ENCODE measurements around the gene SLC25A27.

SLC25A27 gene

DNA sequence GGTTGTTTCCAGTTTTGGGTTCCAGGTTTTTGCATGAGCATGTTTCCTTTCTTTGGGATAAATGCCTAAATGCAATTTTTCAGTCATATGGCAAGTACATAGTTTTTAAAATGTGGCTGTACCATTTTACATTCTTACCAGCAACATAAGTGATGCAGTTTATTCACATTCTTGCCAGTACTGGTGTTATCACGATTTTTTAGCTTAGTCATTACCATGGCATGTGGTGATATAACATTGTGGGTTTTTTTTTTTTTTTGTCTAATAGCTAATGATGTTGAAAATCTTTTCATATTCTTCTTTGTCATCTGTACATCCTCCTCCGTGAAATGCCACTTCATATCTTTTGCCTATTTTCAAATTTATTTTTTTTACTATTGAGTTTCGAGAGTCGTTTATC lies 32.0 kb downstream of the SLC25A27 start:
- WGBS: no CpG with 5 or more reads among the region's 4 CpGs

DNA sequence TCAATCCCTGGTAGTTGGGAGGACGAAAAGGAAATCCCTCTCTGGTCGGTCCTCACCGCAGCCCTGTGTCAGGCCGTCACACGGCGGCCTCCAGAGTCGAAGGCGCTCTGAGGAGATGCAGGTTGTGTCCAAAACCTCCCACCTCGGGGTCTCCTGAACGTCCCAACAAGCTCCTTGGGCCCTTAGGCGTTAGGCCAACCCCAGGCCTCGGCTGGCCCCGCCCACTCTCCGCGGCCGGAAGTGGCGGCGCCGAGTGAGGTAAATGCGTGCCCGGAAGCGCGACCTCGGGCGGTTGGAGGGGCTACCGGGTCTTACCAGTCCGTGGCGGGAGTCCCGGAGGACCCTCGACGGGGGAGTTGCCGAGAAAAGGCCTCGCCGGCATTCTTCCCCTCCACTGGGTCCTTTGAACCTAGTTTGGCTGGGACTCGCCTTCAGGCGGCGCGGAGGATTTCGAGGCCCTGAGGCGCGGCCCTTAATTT lies 34.9 kb downstream of the SLC25A27 start, which contains the start of gene TDRD6:
TSS of gene TDRD6 (plus strand) at position 267 of the 479 bp plus-strand sequence. CDS start 244 bp downstream, outside the sequence.
- Histone ChIP-seq H4K8ac (ENCODE audit: low read length) (no peak within 1 kb of the TSS), H3K18ac (ENCODE audit: low read depth in 1 of 2, low read length in 2 of 2) (no peak within 1 kb of the TSS), H3K14ac (ENCODE audit: low read length in 2 of 2) (no peak within 1 kb of the TSS), H3K23ac (ENCODE audit: low read length in 2 of 2) (no peak within 1 kb of the TSS), H3K4ac (ENCODE audit: low read depth in 1 of 2, low read length in 2 of 2) (no peak within 1 kb of the TSS), H2BK120ac (ENCODE audit: low read depth, low read length) (no peak within 1 kb of the TSS), H2AK5ac (ENCODE audit: low read length, severe bottlenecking) (no peak within 1 kb of the TSS), H4K91ac (ENCODE audit: low read length) (no peak within 1 kb of the TSS), H2BK5ac (ENCODE audit: low read depth, low read length, poor library complexity, severe bottlenecking) (no peak within 1 kb of the TSS), H3K4me1 (ENCODE audit: control insufficient read depth, insufficient read depth, low read depth, low read length) (no peaks in the 10 kb centered on the region), H3K4me3 (ENCODE audit: insufficient read depth in 1 of 2, low read depth in 1 of 2, low read length in 2 of 2) (no peak within 1 kb of the TSS), H3K9me3 (ENCODE audit: control insufficient read depth, low read length) (no peaks in the 10 kb centered on the region), H3K27ac (ENCODE audit: low read length, poor library complexity, severe bottlenecking) (no peak within 1 kb of the TSS), H3K27me3 (ENCODE audit: control insufficient read depth in 1 of 2, insufficient read depth in 1 of 2, low read length in 2 of 2) (no peaks in the 10 kb centered on the region), H2BK15ac (ENCODE audit: low read depth, poor library complexity, severe bottlenecking) (no peak within 1 kb of the TSS), H2AFZ (ENCODE audit: low read depth, low read length) (no peak within 1 kb of the TSS), H3K36me3 (ENCODE audit: control insufficient read depth in 1 of 2, insufficient read depth in 2 of 2, low read depth in 1 of 2, low read length in 2 of 2) (no peaks in the 10 kb centered on the region), H3K9ac (ENCODE audit: low read length) (no peak within 1 kb of the TSS), H2BK12ac (ENCODE audit: low read length in 2 of 2) (no peak within 1 kb of the TSS), H3K4me2 (ENCODE audit: low read length, poor library complexity, severe bottlenecking) (no peak within 1 kb of the TSS), H3K79me1 (replicated peaks; ENCODE audit: low read length, poor library complexity, severe bottlenecking) (no peaks in the 10 kb centered on the region)
- WGBS: 97% methylated on average over 40 of the region's 41 CpGs
- DNase-seq: no peak

More for the DNA sequence above, 32.0 kb downstream of the SLC25A27 start:
- H2BK15ac ChIP-seq (ENCODE audit: low read depth, poor library complexity, severe bottlenecking): no peak overlapping the region
- no peak overlapping the region for H3K18ac ChIP-seq (ENCODE audit: low read depth in 1 of 2, low read length in 2 of 2)
- no peak overlapping the region for H2AFZ ChIP-seq (ENCODE audit: low read depth, low read length)
- H3K9ac ChIP-seq (ENCODE audit: low read length): no peak overlapping the region
- no peak overlapping the region for H2BK120ac ChIP-seq (ENCODE audit: low read depth, low read length)
- no peaks in the 10 kb centered on the region for H3K4me1 ChIP-seq (ENCODE audit: control insufficient read depth, insufficient read depth, low read depth, low read length)
- H3K14ac ChIP-seq (ENCODE audit: low read length in 2 of 2): no peak overlapping the region
- H3K4me2 ChIP-seq (ENCODE audit: low read length, poor library complexity, severe bottlenecking): no peak overlapping the region
- H4K8ac ChIP-seq (ENCODE audit: low read length): no peak overlapping the region
- no peaks in the 10 kb centered on the region for H3K79me1 ChIP-seq (replicated peaks; ENCODE audit: low read length, poor library complexity, severe bottlenecking)
- H3K27ac ChIP-seq (ENCODE audit: low read length, poor library complexity, severe bottlenecking): no peak overlapping the region
- no peaks in the 10 kb centered on the region for H3K27me3 ChIP-seq (ENCODE audit: control insufficient read depth in 1 of 2, insufficient read depth in 1 of 2, low read length in 2 of 2)
- no peak overlapping the region for H2BK12ac ChIP-seq (ENCODE audit: low read length in 2 of 2)
- no peak overlapping the region for H3K23ac ChIP-seq (ENCODE audit: low read length in 2 of 2)
- H3K9me3 ChIP-seq (ENCODE audit: control insufficient read depth, low read length): no peaks in the 10 kb centered on the region
- no peaks in the 10 kb centered on the region for H3K36me3 ChIP-seq (ENCODE audit: control insufficient read depth in 1 of 2, insufficient read depth in 2 of 2, low read depth in 1 of 2, low read length in 2 of 2)
- no peak overlapping the region for H4K91ac ChIP-seq (ENCODE audit: low read length)
- DNase-seq: peak; percentile 44
- no peak overlapping the region for H2BK5ac ChIP-seq (ENCODE audit: low read depth, low read length, poor library complexity, severe bottlenecking)
- no peak overlapping the region for H3K4ac ChIP-seq (ENCODE audit: low read depth in 1 of 2, low read length in 2 of 2)
- no peak overlapping the region for H3K4me3 ChIP-seq (ENCODE audit: insufficient read depth in 1 of 2, low read depth in 1 of 2, low read length in 2 of 2)
- no peak overlapping the region for H2AK5ac ChIP-seq (ENCODE audit: low read length, severe bottlenecking)

DNA sequence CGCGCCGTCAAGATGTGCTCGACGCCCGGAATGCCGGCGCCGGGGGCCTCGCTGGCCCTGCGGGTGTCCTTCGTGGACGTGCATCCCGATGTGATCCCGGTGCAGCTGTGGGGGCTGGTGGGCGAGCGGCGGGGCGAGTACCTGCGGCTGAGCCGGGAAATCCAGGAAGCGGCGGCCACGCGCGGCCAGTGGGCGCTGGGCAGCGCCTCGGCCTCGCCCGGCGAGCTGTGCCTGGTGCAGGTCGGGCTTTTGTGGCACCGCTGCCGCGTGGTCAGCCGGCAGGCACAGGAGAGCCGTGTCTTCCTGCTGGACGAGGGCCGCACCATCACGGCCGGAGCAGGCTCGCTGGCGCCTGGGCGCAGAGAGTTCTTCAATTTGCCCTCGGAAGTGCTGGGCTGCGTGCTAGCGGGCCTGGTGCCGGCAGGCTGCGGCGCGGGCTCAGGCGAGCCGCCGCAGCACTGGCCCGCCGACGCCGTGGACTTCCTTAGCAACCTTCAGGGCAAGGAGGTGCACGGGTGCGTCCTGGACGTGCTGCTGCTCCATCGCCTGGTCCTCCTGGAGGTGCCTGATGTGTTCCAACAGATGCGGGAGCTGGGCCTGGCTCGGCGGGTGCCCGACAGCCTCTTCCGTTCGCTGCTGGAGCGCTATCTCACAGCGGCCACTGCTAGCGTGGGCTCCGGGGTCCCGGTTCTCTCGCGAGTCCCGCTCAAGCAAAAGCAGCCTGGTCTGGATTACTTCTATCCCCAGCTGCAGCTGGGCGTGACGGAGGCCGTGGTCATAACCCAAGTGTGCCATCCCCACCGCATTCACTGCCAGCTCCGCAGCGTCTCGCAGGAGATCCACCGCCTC lies 35.6 kb downstream of the SLC25A27 start:
- Histone ChIP-seq H4K8ac (ENCODE audit: low read length) (no peak overlapping the region), H3K27me3 (ENCODE audit: control insufficient read depth in 1 of 2, insufficient read depth in 1 of 2, low read length in 2 of 2) (no peaks in the 10 kb centered on the region), H3K36me3 (ENCODE audit: control insufficient read depth in 1 of 2, insufficient read depth in 2 of 2, low read depth in 1 of 2, low read length in 2 of 2) (no peaks in the 10 kb centered on the region), H3K4ac (ENCODE audit: low read depth in 1 of 2, low read length in 2 of 2) (no peak overlapping the region), H3K4me3 (ENCODE audit: insufficient read depth in 1 of 2, low read depth in 1 of 2, low read length in 2 of 2) (no peak overlapping the region), H3K14ac (ENCODE audit: low read length in 2 of 2) (no peak overlapping the region), H3K9me3 (ENCODE audit: control insufficient read depth, low read length) (no peaks in the 10 kb centered on the region), H2AK5ac (ENCODE audit: low read length, severe bottlenecking) (no peak overlapping the region), H2BK5ac (ENCODE audit: low read depth, low read length, poor library complexity, severe bottlenecking) (no peak overlapping the region), H2BK12ac (ENCODE audit: low read length in 2 of 2) (no peak overlapping the region), H3K79me1 (replicated peaks; ENCODE audit: low read length, poor library complexity, severe bottlenecking) (no peaks in the 10 kb centered on the region), H3K23ac (ENCODE audit: low read length in 2 of 2) (no peak overlapping the region), H2BK120ac (ENCODE audit: low read depth, low read length) (no peak overlapping the region), H3K9ac (ENCODE audit: low read length) (no peak overlapping the region), H2AFZ (ENCODE audit: low read depth, low read length) (no peak overlapping the region), H3K18ac (ENCODE audit: low read depth in 1 of 2, low read length in 2 of 2) (no peak overlapping the region), H3K27ac (ENCODE audit: low read length, poor library complexity, severe bottlenecking) (no peak overlapping the region), H3K4me1 (ENCODE audit: control insufficient read depth, insufficient read depth, low read depth, low read length) (no peaks in the 10 kb centered on the region), H2BK15ac (ENCODE audit: low read depth, poor library complexity, severe bottlenecking) (no peak overlapping the region), H3K4me2 (ENCODE audit: low read length, poor library complexity, severe bottlenecking) (no peak overlapping the region), H4K91ac (ENCODE audit: low read length) (no peak overlapping the region)
- 98% methylated on average over 85 of the region's 85 CpGs for WGBS
- DNase-seq: no peak

GRCh38 chr6:46688966-46689335 lies 36.2 kb downstream of the SLC25A27 start:
- Histone ChIP-seq H2AK5ac (ENCODE audit: low read length, severe bottlenecking) (no peak overlapping the region), H4K8ac (ENCODE audit: low read length) (no peak overlapping the region), H3K79me1 (replicated peaks; ENCODE audit: low read length, poor library complexity, severe bottlenecking) (no peaks in the 10 kb centered on the region), H3K27me3 (ENCODE audit: control insufficient read depth in 1 of 2, insufficient read depth in 1 of 2, low read length in 2 of 2) (no peaks in the 10 kb centered on the region), H3K4ac (ENCODE audit: low read depth in 1 of 2, low read length in 2 of 2) (no peak overlapping the region), H2AFZ (ENCODE audit: low read depth, low read length) (no peak overlapping the region), H2BK120ac (ENCODE audit: low read depth, low read length) (no peak overlapping the region), H2BK5ac (ENCODE audit: low read depth, low read length, poor library complexity, severe bottlenecking) (no peak overlapping the region), H3K4me2 (ENCODE audit: low read length, poor library complexity, severe bottlenecking) (no peak overlapping the region), H3K36me3 (ENCODE audit: control insufficient read depth in 1 of 2, insufficient read depth in 2 of 2, low read depth in 1 of 2, low read length in 2 of 2) (no peaks in the 10 kb centered on the region), H3K9me3 (ENCODE audit: control insufficient read depth, low read length) (no peaks in the 10 kb centered on the region), H3K27ac (ENCODE audit: low read length, poor library complexity, severe bottlenecking) (no peak overlapping the region), H3K4me1 (ENCODE audit: control insufficient read depth, insufficient read depth, low read depth, low read length) (no peaks in the 10 kb centered on the region), H3K9ac (ENCODE audit: low read length) (no peak overlapping the region), H3K14ac (ENCODE audit: low read length in 2 of 2) (no peak overlapping the region), H2BK12ac (ENCODE audit: low read length in 2 of 2) (no peak overlapping the region), H2BK15ac (ENCODE audit: low read depth, poor library complexity, severe bottlenecking) (no peak overlapping the region), H3K4me3 (ENCODE audit: insufficient read depth in 1 of 2, low read depth in 1 of 2, low read length in 2 of 2) (no peak overlapping the region), H3K23ac (ENCODE audit: low read length in 2 of 2) (no peak overlapping the region), H4K91ac (ENCODE audit: low read length) (no peak overlapping the region), H3K18ac (ENCODE audit: low read depth in 1 of 2, low read length in 2 of 2) (no peak overlapping the region)
- WGBS: 95% methylated on average over 13 of the region's 13 CpGs
- DNase-seq: no peak
